ENCODE data around the gene CACNA2D3.

- TF ChIP-seq EZH2 (IDR thresholded peaks at IDR 0.05; ENCODE audit: low read length, unreplicated experiment) (no peak), CTCF (conservative IDR thresholded peaks at IDR 0.05; ENCODE audit: low read depth, low read length) (no peak), EZH2phosphoT487 (IDR thresholded peaks at IDR 0.05; ENCODE audit: borderline replicate concordance, low read length) (no peak)
These were observed 814.2 kb downstream of the CACNA2D3 start for GRCh38 chr3:54936561-54936960.
